K562 (cell line): ENCODE data around the gene MKLN1. TPM values are rescaled to one million over a fixed set of nuclear protein-coding genes. Genes with fewer than 3 reads are reported as not detected.

Source experiments
- ATAC-seq: fragments of 200-7000 bp; cut with Tn5 transposase; 3 replicates; pipeline ENCODE4 v1.9.1; 2020; ENCODE audit warnings: moderate library complexity
- BruUV-seq: library from RNA; stranded (reverse); fragments of 400-500 nt; replicated peaks from 2 replicates; lab custom pipeline; 2021; lab: Mats Ljungman, UMichigan
- CTCF ChIA-PET: fragments of 300-600 bp; formaldehyde crosslinking; extraction: SDS; loops from one replicate; lab custom pipeline; 2021; ENCODE audit warnings: low intra/inter-chr PET ratio; lab: Yijun Ruan, JAX
- POLR2A ChIA-PET: fragments of 300-600, 350-650 bp; sonication (Branson Sonifier 250); formaldehyde crosslinking; extraction: SDS; loops from one replicate; lab custom pipeline; 2021; ENCODE audit warnings: antibody characterized with exemption, inconsistent platforms; lab: Yijun Ruan, JAX
- DNase-seq, 4 experiments: peaks; one replicate each; pipeline versions ENCODE4 v3.0.0 to v3.0.0-alpha.2; 2011 to 2018; ENCODE audit warnings: low spot score in 3 of 4, mixed read lengths in 3 of 4; ENCODE audit errors: extremely low read depth in 1 of 4
- FAIRE-seq: peaks from 2 replicates; lab custom pipeline; 2011; peaks lifted over from hg19 to GRCh38; lab: Jason Lieb, UNC
- H2AFZ ChIP-seq: 2 replicates; pipeline ENCODE4 v1.6.0; 2011; ENCODE audit warnings: low read depth, low read length, control low read depth, inconsistent platforms
- H3K27ac ChIP-seq: fragments of 200-600 bp; 3 replicates; pipeline ENCODE4 v1.8.0; 2011; ENCODE audit warnings: low read depth, mild to moderate bottlenecking, control low read depth, inconsistent platforms, low read length, moderate library complexity, mixed read lengths; ENCODE audit errors: extremely low read depth
- H3K27me3 ChIP-seq, 2 experiments: fragments of 300-600 bp in 1 of 2; 2 replicates in 1 of 2; 3 replicates in 1 of 2; pipeline versions ENCODE4 v1.6.0 to v1.8.0; 2011; ENCODE audit warnings: inconsistent platforms in 2 of 2, low read length in 2 of 2, mild to moderate bottlenecking in 1 of 2, mixed read lengths in 1 of 2, moderate library complexity in 1 of 2; ENCODE audit not compliant: control insufficient read depth in 2 of 2, insufficient read depth in 2 of 2
- H3K36me3 ChIP-seq: fragments of 300-600 bp; 3 replicates; pipeline ENCODE4 v1.8.0; 2011; ENCODE audit warnings: mild to moderate bottlenecking, low read length, inconsistent platforms; ENCODE audit not compliant: control insufficient read depth, insufficient read depth
- H3K4me1 ChIP-seq, 2 experiments: fragments of 200-600 bp in 1 of 2; replicated peaks in 1 of 2; 2 replicates in 1 of 2; 3 replicates in 1 of 2; pipeline versions ENCODE4 v1.5.1 to v1.8.0; 2011; ENCODE audit warnings: inconsistent platforms in 2 of 2, low read length in 2 of 2, mild to moderate bottlenecking in 1 of 2, mixed read lengths in 1 of 2, moderate library complexity in 1 of 2; ENCODE audit not compliant: control insufficient read depth in 2 of 2, insufficient read depth in 2 of 2
- H3K4me2 ChIP-seq: 2 replicates; pipeline ENCODE4 v1.6.1; 2011; ENCODE audit warnings: low read length, control low read depth, inconsistent platforms, mixed read lengths; ENCODE audit not compliant: insufficient read depth
- H3K4me3 ChIP-seq: fragments of 200-600 bp; sonication (generic), shearing (Covaris generic); 2 replicates; pipeline ENCODE4 v1.5.1; 2016; ENCODE audit warnings: control low read depth, inconsistent platforms
- H3K79me2 ChIP-seq: fragments of 200-600 bp; 3 replicates; pipeline ENCODE4 v1.8.0; 2011; ENCODE audit warnings: low read length, inconsistent platforms; ENCODE audit not compliant: control insufficient read depth, insufficient read depth
- H3K9ac ChIP-seq, 2 experiments: 2 replicates each; pipeline versions ENCODE4 v1.6.0 to v1.6.1; 2011; ENCODE audit warnings: low read depth in 2 of 2, low read length in 2 of 2, control low read depth in 1 of 2, inconsistent platforms in 1 of 2, mild to moderate bottlenecking in 1 of 2, mixed read lengths in 1 of 2; ENCODE audit not compliant: insufficient read depth in 1 of 2
- H3K9me1 ChIP-seq: one replicate; pipeline ENCODE4 v1.6.0; 2011; ENCODE audit warnings: inconsistent platforms, mild to moderate bottlenecking, low read length, moderate library complexity; ENCODE audit not compliant: control insufficient read depth, insufficient read depth
- H3K9me3 ChIP-seq: replicated peaks from 2 replicates; pipeline ENCODE4 v1.5.1; 2011; ENCODE audit warnings: low read depth, low read length, inconsistent platforms; ENCODE audit not compliant: control insufficient read depth, insufficient read depth
- H4K20me1 ChIP-seq: replicated peaks from 2 replicates; pipeline ENCODE4 v1.6.1; 2011; ENCODE audit warnings: low read length, inconsistent platforms, mixed read lengths; ENCODE audit not compliant: control insufficient read depth, insufficient read depth
- MGA ChIP-seq: fragments of 450-650 bp; IDR thresholded peaks from 2 replicates; pipeline ENCODE4 v1.6.1; 2016; ENCODE audit warnings: mild to moderate bottlenecking, moderate library complexity
- SAFB2 ChIP-seq: fragments of 200-400 bp; formaldehyde crosslinking; IDR thresholded peaks from 2 replicates; pipeline ENCODE4 v1.6.1; 2018; ENCODE audit warnings: borderline replicate concordance, low read length, low read depth, moderate library complexity; ENCODE audit not compliant: severe bottlenecking
- ZNF121 ChIP-seq: sonication (generic); formaldehyde crosslinking; conservative IDR thresholded peaks from 2 replicates; pipeline ENCODE4 v1.8.0; 2022; ENCODE audit warnings: missing genetic modification reagents
- WGBS: fragments of 100-300 bp; shearing (Covaris generic); methylation state at CpG from one replicate; pipeline ENCODE4 v1.1.6; 2016; ENCODE audit warnings: low coverage, mixed read lengths; ENCODE audit not compliant: insufficient coverage; ENCODE audit errors: missing lambda C conversion rate; 5-methylcytosine and 5-hydroxymethylcytosine counted together
- in situ Hi-C: fragments of 300-500 bp; cut with MboI; formaldehyde crosslinking; loops from 4 replicates; pipeline ENCODE4 v1.15.0; 2018; ENCODE audit warnings: inconsistent platforms, mixed read lengths
- intact Hi-C: fragments of 100-400 bp; cut with micrococcal nuclease; formaldehyde crosslinking; loops from 2 replicates; pipeline ENCODE4 v1.14.2; 2022
- polyA plus RNA-seq, 8 experiments: library from polyadenylated mRNA; depleted of rRNA in 4 of 8; stranded (reverse) in 5 of 8; unstranded in 3 of 8; fragments of >200 nt; fragmentation: Nextera tagmentation in 2 of 8; fragmentation: Illumina TruSeq in 1 of 8; extraction: Ambion mirVana in 2 of 8; extraction: Trizol in 1 of 8; gene quantifications; 2 replicates each; pipeline versions ENCODE4 v1.2.1 to v1.2.3, GENCODE V29; 2011 to 2014; ENCODE audit warnings: inconsistent platforms in 1 of 8, missing spikeins in 1 of 8
- total RNA-seq, 7 experiments: library from RNA; depleted of rRNA in 6 of 7; stranded (reverse); fragments of >200 nt in 6 of 7; fragmentation: Illumina TruSeq in 2 of 7; extraction: Trizol in 2 of 7; gene quantifications; 2 replicates each; pipeline versions ENCODE4 v1.2.1 to v1.2.3, GENCODE V29; 2011 to 2021; ENCODE audit warnings: low replicate concordance in 1 of 7

The MKLN1 gene
- total and polyA plus RNA-seq, 9 of the 15 experiments (the other 6 are each of a cell fraction or from before 2014, with no cell fraction given), result 18.6 to 80.4 (median 56.0) TPM

GRCh38 chr7:131462059-131462458 lies 134.4 kb downstream of the MKLN1 start:
- Histone ChIP-seq H3K4me2 (no peak overlapping the region), H3K9ac (no peak overlapping the region), H3K79me2 (no peaks in the 10 kb centered on the region), H4K20me1 (no peaks in the 10 kb centered on the region), H3K27ac (no peak overlapping the region), H3K36me3 (peaks cover 55% of the 10 kb centered on the region), H3K9me3 (no peaks in the 10 kb centered on the region), H2AFZ (no peak overlapping the region), H3K4me1 (no peaks in the 10 kb centered on the region), H3K27me3 (no peaks in the 10 kb centered on the region), H3K4me3 (no peak overlapping the region), H3K9me1 (no peaks in the 10 kb centered on the region)
- FAIRE-seq, result no peak
- CTCF ChIA-PET, result no interaction called here
- ATAC-seq, result no peak
- no TSS peak for BruUV-seq
- in situ Hi-C loops, result no loop called here
- POLR2A ChIA-PET, result no interaction called here
- intact Hi-C loops, result no loop called here
- 97% methylated on average over 3 of the region's 3 CpGs for WGBS
- no peak for DNase-seq
- TF ChIP-seq ZNF121, result peak; percentile 52
- no peak for TF ChIP-seq MGA
- no peak for TF ChIP-seq SAFB2
